Measurements from ENCODE around the gene PPP2R5C.

Gene PPP2R5C

GRCh38 chr14:101950516-101951215 lies 189.2 kb downstream of the PPP2R5C start:
- TF ChIP-seq, protein P1, sequence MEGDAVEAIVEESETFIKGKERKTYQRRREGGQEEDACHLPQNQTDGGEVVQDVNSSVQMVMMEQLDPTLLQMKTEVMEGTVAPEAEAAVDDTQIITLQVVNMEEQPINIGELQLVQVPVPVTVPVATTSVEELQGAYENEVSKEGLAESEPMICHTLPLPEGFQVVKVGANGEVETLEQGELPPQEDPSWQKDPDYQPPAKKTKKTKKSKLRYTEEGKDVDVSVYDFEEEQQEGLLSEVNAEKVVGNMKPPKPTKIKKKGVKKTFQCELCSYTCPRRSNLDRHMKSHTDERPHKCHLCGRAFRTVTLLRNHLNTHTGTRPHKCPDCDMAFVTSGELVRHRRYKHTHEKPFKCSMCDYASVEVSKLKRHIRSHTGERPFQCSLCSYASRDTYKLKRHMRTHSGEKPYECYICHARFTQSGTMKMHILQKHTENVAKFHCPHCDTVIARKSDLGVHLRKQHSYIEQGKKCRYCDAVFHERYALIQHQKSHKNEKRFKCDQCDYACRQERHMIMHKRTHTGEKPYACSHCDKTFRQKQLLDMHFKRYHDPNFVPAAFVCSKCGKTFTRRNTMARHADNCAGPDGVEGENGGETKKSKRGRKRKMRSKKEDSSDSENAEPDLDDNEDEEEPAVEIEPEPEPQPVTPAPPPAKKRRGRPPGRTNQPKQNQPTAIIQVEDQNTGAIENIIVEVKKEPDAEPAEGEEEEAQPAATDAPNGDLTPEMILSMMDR (IDR thresholded peaks at IDR 0.05): no peak
- H3K27ac ChIP-seq: no peak overlapping the region
- H3K4me3 ChIP-seq: no peak overlapping the region
- no peak for DNase-seq (ENCODE audit: low spot score)

DNA sequence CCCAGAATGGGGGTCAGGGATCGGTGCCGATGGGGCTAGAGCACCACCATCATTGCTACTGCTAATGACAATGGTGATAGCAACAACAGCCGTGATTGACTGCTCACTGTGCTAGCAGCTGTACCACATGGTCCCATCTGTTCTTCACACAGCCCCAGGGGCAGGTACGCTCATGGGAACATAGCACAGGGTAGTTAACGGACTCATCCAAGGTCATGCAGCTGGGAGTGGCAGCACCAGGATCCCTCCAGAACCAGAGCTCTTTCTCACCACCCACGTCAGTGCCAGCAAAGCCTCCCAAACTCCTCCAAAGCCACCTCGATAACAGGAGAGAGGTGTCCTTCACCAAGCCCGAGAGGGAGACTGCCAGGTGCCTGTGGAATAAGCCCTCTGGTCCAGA lies 191.6 kb downstream of the PPP2R5C start:
- TF ChIP-seq, protein P1 (IDR thresholded peaks at IDR 0.05): no peak
- no peak for DNase-seq (ENCODE audit: low spot score)
- Histone ChIP-seq H3K27ac (no peak overlapping the region), H3K4me3 (no peak overlapping the region)

DNA sequence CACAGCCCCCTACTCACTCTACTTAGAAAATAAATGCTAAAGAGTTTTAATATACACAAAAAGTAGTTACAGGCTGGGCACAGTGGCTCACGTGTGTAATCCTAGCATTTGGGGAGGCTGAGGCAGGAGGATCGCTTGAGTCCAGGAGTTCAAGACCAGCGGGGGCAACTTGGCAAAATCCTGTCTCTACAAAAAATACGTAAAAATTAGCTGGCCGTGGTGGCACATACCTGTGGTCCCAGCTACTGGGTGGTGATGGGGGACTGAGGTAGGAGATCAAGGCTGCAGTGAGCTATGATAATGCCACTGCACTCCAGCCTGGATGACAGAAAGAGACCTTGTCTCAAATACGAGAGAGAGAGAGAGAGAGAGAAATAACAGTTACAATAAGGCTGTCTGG lies 193.0 kb downstream of the PPP2R5C start:
- no peak overlapping the region for H3K4me3 ChIP-seq
- no peak overlapping the region for H3K27ac ChIP-seq
- DNase-seq (ENCODE audit: low spot score): no peak
- TF ChIP-seq, protein P1 (IDR thresholded peaks at IDR 0.05): no peak

- TF ChIP-seq, protein P1 (IDR thresholded peaks at IDR 0.05): no peak
- Histone ChIP-seq H3K27ac (no peak overlapping the region), H3K4me3 (no peak overlapping the region)
- DNase-seq (ENCODE audit: low spot score): no peak
These were observed 194.2 kb downstream of the PPP2R5C start for GRCh38 chr14:101955695-101956161.

DNA sequence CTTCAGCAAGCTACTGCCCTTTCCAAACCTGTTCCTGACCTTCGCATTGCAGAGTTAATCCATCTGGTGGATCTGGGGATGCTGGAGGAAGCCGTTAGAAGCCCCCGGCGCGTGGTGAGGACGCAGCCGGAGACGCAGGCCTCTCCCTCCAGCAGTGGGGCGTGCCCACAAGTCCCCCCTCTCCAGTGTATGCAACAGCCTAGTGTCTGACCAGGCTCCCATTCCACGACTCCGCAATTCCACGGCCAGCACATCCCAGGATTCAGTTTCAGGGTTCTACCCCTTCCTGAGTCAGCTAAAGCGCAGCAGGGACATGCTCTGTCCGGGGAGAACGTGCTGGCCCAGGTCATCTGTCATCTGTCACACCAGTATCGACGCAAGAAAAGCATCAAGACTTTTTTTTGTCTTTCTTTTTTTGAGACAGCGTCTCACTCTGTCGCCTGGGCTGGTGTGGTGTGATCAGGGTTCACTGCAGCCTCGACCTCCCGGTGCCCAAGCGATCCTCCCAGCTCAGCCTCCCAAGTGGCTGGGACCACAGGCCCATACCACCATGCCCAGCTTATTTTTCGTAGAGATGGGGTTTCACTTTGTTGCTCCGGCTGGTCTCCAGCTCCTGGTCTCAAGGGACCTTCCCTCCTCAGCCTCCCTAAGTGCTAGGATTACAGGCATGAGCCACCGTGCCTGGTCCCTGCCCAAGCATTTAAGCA lies 194.8 kb downstream of the PPP2R5C start:
- H3K27ac ChIP-seq: no peak overlapping the region
- no peak overlapping the region for H3K4me3 ChIP-seq
- TF ChIP-seq, protein P1 (IDR thresholded peaks at IDR 0.05): no peak
- DNase-seq (ENCODE audit: low spot score): no peak

- TF ChIP-seq, protein P1 (IDR thresholded peaks at IDR 0.05): no peak
- H3K27ac ChIP-seq: no peak overlapping the region
- no peak overlapping the region for H3K4me3 ChIP-seq
- no peak for DNase-seq (ENCODE audit: low spot score)
These were observed 196.1 kb downstream of the PPP2R5C start for GRCh38 chr14:101957406-101958234.
